Endothelial cell of umbilical vein (primary cell): Measurements from ENCODE around the gene ACE. TPM values are rescaled to one million over a fixed set of nuclear protein-coding genes. Genes with fewer than 3 reads are reported as not detected.

Experiments used
- BruUV-seq: library from RNA; stranded (reverse); fragments of 400-500 nt; replicated peaks from 2 replicates; lab custom pipeline; 2021; lab: Mats Ljungman, UMichigan
- CTCF ChIA-PET: fragments of 300-600, 350-600 bp; sonication (Branson Sonifier 250); formaldehyde crosslinking; loops from one replicate; lab custom pipeline; 2021; ENCODE audit warnings: antibody characterized with exemption, inconsistent platforms; lab: Charles Lee
- POLR2A ChIA-PET: fragments of 300-600, 350-600 bp; sonication (Branson Sonifier 250); formaldehyde crosslinking; loops from one replicate; lab custom pipeline; 2021; ENCODE audit warnings: antibody characterized with exemption, inconsistent platforms; lab: Charles Lee
- DNase-seq: peaks from one replicate; pipeline ENCODE4 v3.0.0-alpha.2; 2011; ENCODE audit warnings: low read depth, low spot score
- FAIRE-seq: peaks from 2 replicates; lab custom pipeline; 2011; peaks lifted over from hg19 to GRCh38; lab: Jason Lieb, UNC
- H2AFZ ChIP-seq: 2 replicates; pipeline ENCODE4 v1.6.0; 2012; ENCODE audit warnings: low read depth, low read length, control low read depth, inconsistent platforms
- H3K27ac ChIP-seq: 2 replicates; pipeline ENCODE4 v1.5.1; 2011; ENCODE audit warnings: low read depth, mild to moderate bottlenecking, control low read depth, low read length, moderate library complexity; ENCODE audit not compliant: insufficient read depth
- H3K27me3 ChIP-seq, 2 experiments: 2 replicates each; pipeline versions ENCODE4 v1.6.0 to v1.6.1; 2011; ENCODE audit warnings: low read length in 2 of 2, mixed read lengths in 1 of 2; ENCODE audit not compliant: control insufficient read depth in 2 of 2, insufficient read depth in 2 of 2
- H3K36me3 ChIP-seq, 2 experiments: 2 replicates in 1 of 2; 3 replicates in 1 of 2; pipeline ENCODE4 v1.5.1; 2011; ENCODE audit warnings: low read length in 2 of 2, mild to moderate bottlenecking in 1 of 2, moderate library complexity in 1 of 2; ENCODE audit not compliant: control insufficient read depth in 2 of 2, insufficient read depth in 2 of 2; ENCODE audit errors: extremely low read depth in 1 of 2
- H3K4me1 ChIP-seq: 3 replicates; pipeline ENCODE4 v1.5.1; 2011; ENCODE audit warnings: mild to moderate bottlenecking, low read length; ENCODE audit not compliant: control insufficient read depth, insufficient read depth; ENCODE audit errors: extremely low read depth
- H3K4me2 ChIP-seq: 2 replicates; pipeline ENCODE4 v1.6.1; 2011; ENCODE audit warnings: low read length, control low read depth, mixed read lengths; ENCODE audit not compliant: insufficient read depth
- H3K4me3 ChIP-seq, 3 experiments: fragments of 200-600 bp in 1 of 3; sonication (generic), shearing (Covaris generic) in 1 of 3; replicated peaks in 1 of 3; 2 replicates each; pipeline ENCODE4 v1.5.1; 2011 to 2016; ENCODE audit warnings: control low read depth in 3 of 3, low read length in 3 of 3, mild to moderate bottlenecking in 2 of 3, inconsistent platforms in 1 of 3, low read depth in 1 of 3, moderate library complexity in 1 of 3; ENCODE audit not compliant: insufficient read depth in 1 of 3
- H3K79me2 ChIP-seq: 2 replicates; pipeline ENCODE4 v1.6.0; 2012; ENCODE audit warnings: low read length, inconsistent platforms; ENCODE audit not compliant: control insufficient read depth, insufficient read depth
- H3K9ac ChIP-seq: replicated peaks from 2 replicates; pipeline ENCODE3; 2011; ENCODE audit warnings: low read length, control low read depth; ENCODE audit not compliant: insufficient read depth; ENCODE audit errors: extremely low read depth
- H3K9me1 ChIP-seq: replicated peaks from 3 replicates; pipeline ENCODE4 v1.6.0; 2011; ENCODE audit warnings: mild to moderate bottlenecking, low read length; ENCODE audit not compliant: control insufficient read depth, insufficient read depth; ENCODE audit errors: extremely low read depth
- H3K9me3 ChIP-seq: replicated peaks from 2 replicates; pipeline ENCODE4 v1.5.1; 2012; ENCODE audit warnings: low read length, inconsistent platforms; ENCODE audit not compliant: control insufficient read depth, insufficient read depth
- H4K20me1 ChIP-seq: replicated peaks from 2 replicates; pipeline ENCODE3; 2011; ENCODE audit warnings: mild to moderate bottlenecking, low read length; ENCODE audit not compliant: control insufficient read depth, insufficient read depth; ENCODE audit errors: extremely low read depth
- CTCF ChIP-seq, 2 donors: IDR thresholded peaks; 1 replicate in 1 of 2; 2 replicates in 1 of 2; pipeline ENCODE4 v1.5.1; 2011; ENCODE audit warnings: low read length in 2 of 2, mild to moderate bottlenecking in 2 of 2, moderate library complexity in 2 of 2, control low read depth in 1 of 2, inconsistent platforms in 1 of 2, low read depth in 1 of 2; ENCODE audit not compliant: insufficient read depth in 1 of 2; ENCODE audit errors: extremely low read depth in 1 of 2
- EZH2 ChIP-seq: IDR thresholded peaks from 2 replicates; pipeline ENCODE4 v1.6.1; 2012; ENCODE audit warnings: borderline replicate concordance, low read depth, mild to moderate bottlenecking, moderate library complexity, low read length, inconsistent platforms; ENCODE audit not compliant: severe bottlenecking
- FOS ChIP-seq: IDR thresholded peaks from 2 replicates; pipeline ENCODE4 v1.6.1; 2011; ENCODE audit warnings: mild to moderate bottlenecking, low read length, moderate library complexity, borderline replicate concordance; ENCODE audit not compliant: insufficient read depth
- GATA2 ChIP-seq: IDR thresholded peaks from 2 replicates; pipeline ENCODE4 v1.7.0; 2011; ENCODE audit warnings: low read depth, mild to moderate bottlenecking, moderate library complexity, mixed read lengths, low read length; ENCODE audit not compliant: insufficient read length, insufficient read depth
- JUN ChIP-seq: IDR thresholded peaks from 2 replicates; pipeline ENCODE4 v1.6.1; 2011; ENCODE audit warnings: borderline replicate concordance, low read depth; ENCODE audit not compliant: insufficient read length, insufficient read depth
- MYC ChIP-seq: IDR thresholded peaks from one replicate; pipeline ENCODE4 v1.6.1; 2011; ENCODE audit warnings: mild to moderate bottlenecking, low read depth, low read length
- POLR2A ChIP-seq: IDR thresholded peaks from 2 replicates; pipeline ENCODE4 v1.6.1; 2012; ENCODE audit warnings: low read depth, mild to moderate bottlenecking, control low read depth, low read length
- POLR2AphosphoS5 ChIP-seq: IDR thresholded peaks from 2 replicates; pipeline ENCODE4 v1.6.1; 2012; ENCODE audit warnings: low read depth, mild to moderate bottlenecking, control low read depth, low read length, moderate library complexity; ENCODE audit not compliant: insufficient read depth
- dilution Hi-C: fragments of 300-500 bp; cut with MboI; formaldehyde crosslinking; loops from one replicate; pipeline ENCODE4 v1.15.0; 2019; ENCODE audit warnings: low sequenced_read_pairs; ENCODE audit not compliant: extremely low pct_ligation_motif_present
- intact Hi-C: fragments of 100-400 bp; cut with micrococcal nuclease; formaldehyde crosslinking; loops from one replicate; pipeline ENCODE4 v1.10.0; 2022
- polyA plus RNA-seq, 4 experiments: library from polyadenylated mRNA; depleted of rRNA in 3 of 4; stranded (reverse) in 3 of 4; unstranded in 1 of 4; fragments of >200 nt; gene quantifications; 2 replicates each; pipeline versions ENCODE4 v1.2.1 to v1.2.3, GENCODE V29; 2011 to 2012; ENCODE audit warnings: missing spikeins in 1 of 4
- total RNA-seq: library from RNA; stranded (reverse); gene quantifications from 2 replicates; pipeline ENCODE4 v1.2.3, GENCODE V29; 2021
- TF ChIP-seq, protein P1 (sequence below): IDR thresholded peaks from 2 replicates; pipeline ENCODE4 v1.6.1; 2011; ENCODE audit not compliant: insufficient read depth, insufficient read length

ACE gene
- total and polyA plus RNA-seq, 2 donors (not counting 3 experiments of a cell fraction or from before 2014, with no cell fraction given): 63.4 to 207 TPM

- no peak overlapping the region for H3K4me3 ChIP-seq
- no peak for FAIRE-seq
- no peak overlapping the region for H3K4me2 ChIP-seq
- POLR2A ChIA-PET: no interaction called here
- intact Hi-C loops (no loop called here), dilution Hi-C loops (no loop called here)
- CTCF ChIA-PET: no interaction called here
- no peaks in the 10 kb centered on the region for H3K9me1 ChIP-seq
- no peak overlapping the region for H3K27ac ChIP-seq
- no peaks in the 10 kb centered on the region for H3K79me2 ChIP-seq
- no peaks in the 10 kb centered on the region for H3K4me1 ChIP-seq
- peaks cover 2 to 4% of the 10 kb centered on the region in 2 experiments for H3K27me3 ChIP-seq
- no TSS peak for BruUV-seq
- no peaks in the 10 kb centered on the region for H3K9me3 ChIP-seq
- TF ChIP-seq, protein P1, sequence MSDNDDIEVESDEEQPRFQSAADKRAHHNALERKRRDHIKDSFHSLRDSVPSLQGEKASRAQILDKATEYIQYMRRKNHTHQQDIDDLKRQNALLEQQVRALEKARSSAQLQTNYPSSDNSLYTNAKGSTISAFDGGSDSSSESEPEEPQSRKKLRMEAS: no peak
- TF ChIP-seq MYC (no peak), JUN (no peak), POLR2AphosphoS5 (no peak), CTCF (IDR thresholded peaks at IDR 0.05; ENCODE audit: extremely low read depth in 1 of 2, insufficient read depth in 1 of 2, low read depth in 1 of 2, low read length in 2 of 2) (no peak), FOS (no peak), GATA2 (no peak), EZH2 (no peak), POLR2A (no peak)
- H2AFZ ChIP-seq: no peak overlapping the region
- no peak overlapping the region for H3K9ac ChIP-seq
- H3K36me3 ChIP-seq: no peaks in the 10 kb centered on the region
- DNase-seq: no peak
- H4K20me1 ChIP-seq: no peaks in the 10 kb centered on the region
Observed at GRCh38 chr17:63511331-63511730, 34.5 kb downstream of the ACE start.
